ENCODE measurements around the gene TDRD10. TPM values are rescaled to one million over a fixed set of nuclear protein-coding genes. Genes with fewer than 3 reads are reported as not detected.

The TDRD10 gene
- total RNA-seq, 1 donor from 2014 or later, result not detected

DNA sequence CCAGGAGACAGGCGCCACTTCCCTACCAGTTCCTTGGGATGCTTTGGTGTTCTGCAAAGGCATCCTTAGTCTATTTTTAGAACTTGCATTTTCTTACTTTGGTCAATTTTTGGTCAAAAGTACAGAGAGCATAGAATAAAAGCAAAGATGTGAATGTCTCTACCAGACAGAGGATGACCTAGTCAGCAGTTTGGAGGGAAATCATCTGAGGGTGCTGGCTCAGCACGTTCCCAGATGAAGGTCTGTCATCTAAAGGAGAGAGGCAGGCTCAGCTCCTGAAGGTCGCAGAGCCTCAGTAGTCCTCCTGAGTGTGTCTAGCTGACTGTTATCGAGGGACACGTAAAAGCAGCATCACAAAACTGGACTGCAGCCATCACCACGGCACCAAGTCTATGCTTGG lies 80.9 kb downstream of the TDRD10 start:
- TF ChIP-seq CTCF (IDR thresholded peaks at IDR 0.05; ENCODE audit: partially characterized antibody, unreplicated experiment), result no peak

DNA sequence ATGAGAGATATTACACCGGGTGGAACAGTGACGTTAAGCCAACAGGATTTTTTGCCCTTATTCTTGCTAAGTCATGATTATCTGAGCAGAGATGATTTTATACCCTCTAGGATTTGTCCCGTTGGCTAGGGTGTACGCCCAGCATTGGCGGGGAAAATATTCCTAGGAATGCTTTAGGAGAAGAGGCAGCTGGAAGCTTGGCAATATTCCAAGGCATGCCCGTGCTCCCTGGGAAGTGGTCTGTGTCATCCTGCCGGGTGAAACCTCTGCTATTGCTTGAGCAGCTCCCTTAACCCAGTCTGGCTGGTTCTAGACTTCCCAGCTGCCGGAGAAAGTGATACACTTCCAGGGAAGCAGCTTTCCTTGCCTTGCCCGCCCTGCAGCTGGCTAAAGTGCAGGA lies 81.8 kb downstream of the TDRD10 start:
- peaks cover 16% of the 10 kb centered on the region for H3K4me1 Mint-ChIP-seq (ENCODE audit: low read depth, unreplicated experiment)
- no peak for DNase-seq
- TF ChIP-seq CTCF (IDR thresholded peaks at IDR 0.05; ENCODE audit: partially characterized antibody, unreplicated experiment), result no peak
- peaks cover 21% of the 10 kb centered on the region for H3K9me3 Mint-ChIP-seq (ENCODE audit: unreplicated experiment)
- no peak overlapping the region for H3K4me3 Mint-ChIP-seq (ENCODE audit: unreplicated experiment)
- peaks cover 12% of the 10 kb centered on the region for H3K36me3 Mint-ChIP-seq (ENCODE audit: unreplicated experiment)
- peaks cover 10% of the 10 kb centered on the region for H3K27me3 Mint-ChIP-seq (ENCODE audit: unreplicated experiment)
- H3K27ac Mint-ChIP-seq (ENCODE audit: unreplicated experiment), result no peak overlapping the region

More for the DNA sequence above, 80.9 kb downstream of the TDRD10 start:
- Mint-ChIP-seq H3K9me3 (ENCODE audit: unreplicated experiment) (peaks cover 23% of the 10 kb centered on the region), H3K4me3 (ENCODE audit: unreplicated experiment) (no peak overlapping the region), H3K27ac (ENCODE audit: unreplicated experiment) (no peak overlapping the region), H3K27me3 (ENCODE audit: unreplicated experiment) (peaks cover 12% of the 10 kb centered on the region), H3K4me1 (ENCODE audit: low read depth, unreplicated experiment) (peaks cover 18% of the 10 kb centered on the region), H3K36me3 (ENCODE audit: unreplicated experiment) (peaks cover 14% of the 10 kb centered on the region)
- no peak for DNase-seq

DNA sequence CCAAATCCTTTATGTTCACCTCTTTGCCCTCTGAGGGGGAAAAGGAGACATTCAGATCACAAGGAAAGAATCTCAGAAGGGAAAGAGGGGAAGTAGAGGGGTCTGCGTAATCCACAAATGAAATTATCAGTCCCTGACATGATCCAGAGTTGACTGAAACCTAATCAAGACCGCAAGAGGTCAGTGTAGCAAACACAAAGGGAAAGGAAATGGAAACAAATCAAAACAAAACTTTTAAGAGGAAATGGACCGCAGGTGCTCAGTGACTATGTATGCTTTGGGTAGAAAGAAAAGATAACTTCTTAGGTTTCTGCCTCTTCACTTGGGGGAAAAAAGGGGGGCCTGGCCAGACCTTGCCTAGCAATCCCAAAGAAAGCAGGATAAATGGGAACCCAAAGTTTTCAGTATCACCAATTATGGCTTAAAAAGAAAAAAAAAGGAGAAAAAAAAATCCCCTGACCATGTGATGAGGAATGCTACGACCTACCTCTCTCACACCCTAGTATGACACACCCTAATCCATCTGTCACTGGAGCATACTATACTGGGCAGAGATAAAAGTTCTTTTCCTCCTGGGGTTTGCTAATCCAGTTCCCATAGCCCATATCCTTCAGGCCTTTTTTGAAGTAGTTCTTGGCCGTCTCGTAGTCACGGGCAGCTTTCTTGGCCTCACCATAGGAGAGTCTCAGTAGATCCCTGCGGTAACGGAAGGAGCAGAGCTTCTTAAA lies 82.4 kb downstream of the TDRD10 start:
- Mint-ChIP-seq H3K27me3 (ENCODE audit: unreplicated experiment) (peaks cover 10% of the 10 kb centered on the region), H3K36me3 (ENCODE audit: unreplicated experiment) (peaks cover 9% of the 10 kb centered on the region), H3K4me1 (ENCODE audit: low read depth, unreplicated experiment) (peaks cover 15% of the 10 kb centered on the region), H3K4me3 (ENCODE audit: unreplicated experiment) (no peak overlapping the region), H3K9me3 (ENCODE audit: unreplicated experiment) (peaks cover 17% of the 10 kb centered on the region), H3K27ac (ENCODE audit: unreplicated experiment) (no peak overlapping the region)
- no peak for DNase-seq
- no peak for TF ChIP-seq CTCF (IDR thresholded peaks at IDR 0.05; ENCODE audit: partially characterized antibody, unreplicated experiment)

GRCh38 chr1:154586231-154586630 lies 84.2 kb downstream of the TDRD10 start:
- DNase-seq, result no peak
- H3K9me3 Mint-ChIP-seq (ENCODE audit: unreplicated experiment), result peaks cover 15% of the 10 kb centered on the region
- H3K27ac Mint-ChIP-seq (ENCODE audit: unreplicated experiment), result no peak overlapping the region
- no peak overlapping the region for H3K4me3 Mint-ChIP-seq (ENCODE audit: unreplicated experiment)
- H3K4me1 Mint-ChIP-seq (ENCODE audit: low read depth, unreplicated experiment), result peaks cover 15% of the 10 kb centered on the region
- TF ChIP-seq CTCF (IDR thresholded peaks at IDR 0.05; ENCODE audit: partially characterized antibody, unreplicated experiment), result no peak
- H3K27me3 Mint-ChIP-seq (ENCODE audit: unreplicated experiment), result peaks cover 9% of the 10 kb centered on the region
- H3K36me3 Mint-ChIP-seq (ENCODE audit: unreplicated experiment), result peaks cover 9% of the 10 kb centered on the region

- H3K4me3 Mint-ChIP-seq (ENCODE audit: unreplicated experiment), result no peak overlapping the region
- no peak for DNase-seq
- H3K9me3 Mint-ChIP-seq (ENCODE audit: unreplicated experiment), result peaks cover 15% of the 10 kb centered on the region
- H3K4me1 Mint-ChIP-seq (ENCODE audit: low read depth, unreplicated experiment), result peaks cover 15% of the 10 kb centered on the region
- peaks cover 9% of the 10 kb centered on the region for H3K27me3 Mint-ChIP-seq (ENCODE audit: unreplicated experiment)
- peaks cover 9% of the 10 kb centered on the region for H3K36me3 Mint-ChIP-seq (ENCODE audit: unreplicated experiment)
- no peak overlapping the region for H3K27ac Mint-ChIP-seq (ENCODE audit: unreplicated experiment)
- TF ChIP-seq CTCF (IDR thresholded peaks at IDR 0.05; ENCODE audit: partially characterized antibody, unreplicated experiment), result no peak
Measured at GRCh38 chr1:154586641-154587040, 84.6 kb downstream of the TDRD10 start.

All from glutamatergic neuron (in vitro differentiated cells).